PC-3 (cell line): ENCODE results near the gene RFLNA.

Source experiments
- CTCF ChIP-seq: fragments of 300-600 bp; sonication (generic); conservative IDR thresholded peaks from 2 replicates; pipeline ENCODE4 v1.5.1; 2017; ENCODE audit warnings: antibody characterized with exemption, low read depth, mild to moderate bottlenecking, low read length
- EZH2 ChIP-seq: fragments of 300-600 bp; sonication (generic); IDR thresholded peaks from one replicate; pipeline ENCODE4 v1.6.1; 2017; ENCODE audit warnings: antibody characterized with exemption, mild to moderate bottlenecking, low read length; ENCODE audit not compliant: unreplicated experiment

GRCh38 chr12:124294780-124295341 lies at the start of gene RFLNA:
- TF ChIP-seq CTCF (no peak), EZH2 (no peak)
